Putamen (tissue), 1 donor: Measurements from ENCODE around the gene PNLIPRP2.

Experiments used
- DNase-seq: peaks from one replicate; pipeline ENCODE4 v3.0.0-alpha.2; 2016; ENCODE audit warnings: low spot score

PNLIPRP2 gene

DNA sequence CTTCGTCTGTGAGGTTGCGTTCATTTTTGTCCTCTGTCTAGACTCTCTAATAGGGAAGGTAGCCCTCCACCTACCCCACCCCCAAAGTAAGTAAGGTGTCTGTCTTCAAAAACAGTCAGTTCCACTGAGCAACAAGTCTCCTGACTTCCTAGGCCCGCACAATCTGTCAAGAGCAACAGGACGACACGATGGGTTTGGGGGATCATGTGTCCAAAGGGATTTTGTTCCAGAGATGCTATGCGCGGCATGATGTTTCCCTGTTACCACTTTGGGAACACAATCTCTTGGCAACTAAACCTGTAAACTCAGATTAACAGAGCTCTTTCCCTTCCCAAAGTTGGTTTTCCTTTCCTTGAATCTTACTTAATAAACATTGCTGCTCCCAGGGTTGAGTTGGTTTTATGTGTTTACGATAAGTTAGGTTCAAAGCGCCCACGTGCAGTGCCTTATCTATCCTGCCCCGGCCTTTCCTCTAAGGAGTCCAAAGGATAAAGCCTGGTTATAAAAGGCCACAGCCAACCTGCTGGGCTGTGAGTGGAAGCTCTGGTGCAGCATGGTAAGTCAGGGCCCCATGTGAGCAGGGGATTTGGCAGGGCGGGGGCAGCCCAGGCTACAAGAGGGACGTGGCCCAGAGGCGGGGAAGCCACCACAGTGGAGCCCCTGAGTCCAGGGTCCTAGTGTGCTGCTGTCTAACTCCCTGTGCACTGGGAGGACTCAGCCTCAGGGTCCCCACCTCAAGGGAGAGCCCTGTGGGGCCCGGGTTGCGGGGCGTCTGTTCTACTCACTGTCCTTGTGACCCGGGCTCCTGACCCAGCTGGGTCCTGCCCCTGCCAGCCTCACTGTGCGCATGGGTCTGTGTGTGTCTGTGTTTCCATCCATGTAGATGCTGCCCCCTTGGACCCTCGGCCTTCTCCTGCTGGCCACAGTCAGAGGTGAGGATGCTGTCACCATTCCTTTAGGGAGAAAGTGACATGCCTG lies at the start of gene PNLIPRP2:
PNLIPRP2 (plus strand) TSS at position 531 of the 978 bp plus-strand sequence.
- DNase-seq = no peak

DNA sequence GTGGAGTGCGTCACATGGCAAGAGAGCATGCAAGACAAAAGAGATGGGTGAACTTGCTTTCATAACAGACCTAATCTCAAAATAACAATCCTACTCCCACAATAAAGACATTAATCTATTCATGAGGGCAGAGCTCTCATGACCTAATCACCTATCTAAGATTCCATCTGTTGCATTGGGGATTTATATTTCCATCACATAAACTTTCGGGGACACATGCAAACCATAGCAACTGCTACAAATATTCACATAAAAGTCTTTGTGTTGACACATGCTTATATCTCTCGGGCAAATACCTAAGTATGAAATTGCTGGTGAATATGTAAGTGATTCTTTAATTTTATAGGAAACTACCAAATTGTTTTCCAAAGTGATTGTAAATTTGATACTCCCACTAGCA lies 46.0 kb upstream of the PNLIPRP2 start:
- no peak for DNase-seq

DNA sequence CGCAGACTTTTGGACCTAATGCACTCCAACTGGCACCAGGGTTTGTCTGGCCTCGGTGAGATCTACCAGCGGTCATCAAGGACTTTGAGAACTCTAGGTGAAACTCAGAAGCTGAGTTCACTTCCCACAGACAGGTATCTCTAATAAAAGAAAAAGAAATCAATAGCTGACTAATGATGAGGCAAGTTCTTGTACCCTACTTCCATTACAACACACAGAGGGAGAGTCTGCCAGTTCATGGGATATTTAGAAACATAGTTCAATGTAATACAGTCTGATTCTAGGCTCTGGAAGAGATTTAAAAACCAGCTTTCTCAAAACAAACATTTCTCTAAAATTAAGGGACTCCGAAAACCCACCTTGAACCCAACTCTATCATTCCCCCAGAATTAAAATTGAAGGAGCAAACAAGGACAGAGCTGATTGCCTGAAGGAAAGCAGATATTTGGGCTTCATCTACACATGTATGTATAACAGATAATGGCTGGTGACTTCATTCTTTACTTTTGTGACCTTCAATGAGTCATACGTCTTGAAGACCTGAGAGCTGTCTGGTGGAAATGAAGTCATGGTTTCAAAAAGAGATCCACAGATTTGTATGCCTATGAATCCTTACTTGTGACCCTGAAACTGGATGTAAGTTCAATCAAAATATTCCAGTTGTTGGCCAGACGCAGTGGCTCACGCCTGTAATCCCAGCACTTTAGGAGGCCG lies 32.7 kb upstream of the PNLIPRP2 start:
- DNase-seq = no peak

DNA sequence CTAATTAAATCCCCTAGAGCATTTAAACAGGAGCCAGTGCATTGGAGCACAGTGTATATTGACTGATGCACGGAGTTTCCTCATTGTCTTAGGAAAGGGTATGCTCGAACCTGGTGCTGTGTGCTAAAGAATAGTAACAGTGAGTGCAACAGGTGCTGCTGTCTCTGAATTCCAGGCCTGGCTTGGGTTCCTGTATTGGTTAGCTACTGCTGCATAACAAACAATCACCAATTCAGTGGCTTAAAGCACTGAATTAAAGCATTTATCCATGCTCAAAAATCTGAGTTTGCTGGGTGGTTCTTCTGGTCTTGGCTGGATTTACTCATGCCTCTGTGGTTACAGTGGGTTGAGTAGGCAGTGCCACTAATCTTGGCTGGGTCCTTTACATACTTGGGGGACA lies 31.8 kb upstream of the PNLIPRP2 start:
- DNase-seq = no peak

DNA sequence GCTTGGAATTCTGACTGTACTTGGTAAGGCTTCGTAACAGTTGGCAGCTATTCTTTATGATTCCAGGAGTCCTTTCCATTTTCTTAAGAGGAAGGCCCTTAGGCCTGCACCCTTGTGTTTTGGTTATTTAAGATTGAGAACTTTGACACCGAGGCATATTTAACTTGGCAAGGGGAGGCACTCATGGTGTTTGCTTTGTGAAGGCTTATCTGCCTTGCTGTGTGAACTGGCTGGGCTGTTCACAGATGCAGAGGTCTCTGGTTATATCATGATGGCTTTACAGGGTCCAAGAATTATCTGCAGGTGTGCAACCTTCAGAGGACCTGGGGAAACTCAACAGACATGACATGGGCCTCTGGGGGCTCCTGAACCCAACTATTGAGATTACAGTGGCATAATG lies 30.8 kb upstream of the PNLIPRP2 start:
- DNase-seq = no peak

DNA sequence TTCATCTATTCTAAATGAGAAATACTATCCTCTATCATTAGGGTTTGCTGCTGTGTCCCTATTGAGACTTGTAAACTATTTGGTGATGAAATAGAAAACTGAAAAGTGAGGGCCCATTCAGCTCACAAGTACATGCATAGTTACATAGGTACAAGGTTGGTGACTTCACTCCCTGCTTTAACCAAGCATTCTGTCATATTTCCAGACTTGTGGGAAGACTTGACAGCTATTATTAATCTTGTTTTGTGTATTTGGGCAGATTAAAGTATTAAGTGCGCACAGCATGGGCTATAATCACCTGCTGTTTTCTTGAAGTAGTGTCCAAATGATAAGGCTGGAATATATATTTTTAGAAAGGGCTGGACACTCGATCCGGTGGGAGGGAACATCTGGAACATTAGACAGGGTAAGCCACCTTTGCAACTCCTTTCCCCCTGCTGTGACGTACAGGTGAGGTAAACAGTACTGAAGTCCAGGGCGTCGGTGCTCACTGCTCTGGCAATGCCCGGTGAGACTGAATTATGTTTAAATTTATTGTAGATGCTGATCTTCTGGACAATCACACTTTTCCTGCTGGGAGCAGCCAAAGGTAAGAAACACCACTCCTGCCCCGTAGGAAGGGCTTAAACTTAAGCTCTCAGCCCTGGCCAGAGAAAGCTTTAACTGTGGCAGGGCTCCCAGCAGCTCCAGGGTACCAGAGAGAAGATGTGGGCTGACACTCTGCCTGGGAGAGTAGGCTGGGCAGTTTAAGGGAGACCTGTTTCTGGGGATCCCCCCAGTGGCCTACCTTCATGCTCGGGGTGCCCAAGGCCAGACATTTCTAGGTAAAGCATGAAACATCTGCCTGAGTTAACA lies 29.9 kb upstream of the PNLIPRP2 start, which contains the start of gene PNLIPRP1:
PNLIPRP1 (plus strand) TSS at position 370 of the 855 bp plus-strand sequence; CDS start at position 541, 171 bp downstream.
- no peak for DNase-seq

DNA sequence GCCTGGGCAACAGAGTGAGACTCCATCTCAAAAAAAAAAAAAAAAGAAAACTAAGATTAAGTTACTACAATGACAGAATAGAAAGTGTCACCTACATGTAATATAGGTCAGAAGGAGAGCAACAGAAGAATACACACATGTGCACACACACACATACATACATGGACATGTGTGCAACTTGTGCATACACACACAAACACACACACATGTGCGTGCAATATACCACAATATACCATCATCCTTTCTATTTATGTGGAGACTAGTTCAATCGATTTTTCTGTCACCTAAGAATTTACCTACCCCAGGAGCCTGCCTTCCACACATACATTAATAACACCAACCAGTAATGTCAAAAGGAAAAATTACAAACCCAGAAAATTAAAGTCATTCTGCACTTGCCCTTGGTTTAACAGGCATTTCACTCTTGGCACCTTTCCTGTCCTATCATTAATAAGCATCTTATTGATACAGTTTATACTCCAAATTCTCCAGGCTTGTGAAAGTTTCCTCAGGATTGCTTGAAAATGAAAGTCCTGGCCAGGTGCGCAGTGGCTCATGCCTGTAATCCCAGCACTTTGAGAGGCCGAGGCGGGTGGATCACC lies 27.5 kb upstream of the PNLIPRP2 start:
- DNase-seq = no peak

DNA sequence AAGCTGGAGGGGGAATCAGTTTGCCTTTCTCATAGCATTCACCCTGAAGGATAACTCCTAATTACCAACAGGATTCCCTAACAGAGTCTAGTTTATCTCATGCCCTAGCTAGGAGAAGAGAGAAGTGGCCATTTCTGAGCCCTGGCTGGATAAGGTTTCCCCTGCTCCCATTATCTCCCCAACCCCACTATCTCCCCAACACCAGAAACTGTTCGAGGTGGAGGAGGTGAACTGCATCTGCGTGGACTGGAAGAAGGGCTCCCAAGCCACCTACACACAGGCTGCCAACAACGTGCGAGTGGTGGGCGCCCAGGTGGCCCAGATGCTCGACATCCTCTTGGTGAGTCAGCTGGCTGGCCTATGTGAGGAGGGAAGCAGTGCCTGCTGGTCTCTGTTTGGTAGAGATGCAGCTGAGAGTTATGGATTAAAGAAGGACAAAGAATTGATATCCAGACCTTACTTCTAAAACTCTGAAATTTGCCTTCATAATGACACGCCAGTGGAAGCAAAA lies 26.2 kb upstream of the PNLIPRP2 start:
- DNase-seq = no peak

DNA sequence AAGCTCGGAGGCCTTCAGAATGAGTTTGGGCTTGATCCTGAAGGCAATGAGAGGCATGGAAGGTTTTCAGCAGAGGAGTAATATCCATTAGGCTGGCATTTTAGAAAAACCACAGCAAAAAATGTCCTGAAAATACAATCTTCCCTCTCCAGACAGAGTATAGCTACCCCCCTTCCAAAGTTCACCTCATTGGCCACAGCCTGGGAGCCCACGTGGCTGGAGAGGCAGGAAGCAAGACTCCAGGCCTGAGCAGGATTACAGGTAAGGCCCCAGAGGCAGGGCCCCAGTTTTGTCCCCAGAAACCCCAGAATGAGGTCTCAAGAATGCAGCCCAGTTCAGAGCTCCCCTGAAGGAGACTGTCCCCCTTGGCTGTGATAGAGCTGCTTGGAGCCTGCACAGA lies 24.7 kb upstream of the PNLIPRP2 start:
- no peak for DNase-seq

DNA sequence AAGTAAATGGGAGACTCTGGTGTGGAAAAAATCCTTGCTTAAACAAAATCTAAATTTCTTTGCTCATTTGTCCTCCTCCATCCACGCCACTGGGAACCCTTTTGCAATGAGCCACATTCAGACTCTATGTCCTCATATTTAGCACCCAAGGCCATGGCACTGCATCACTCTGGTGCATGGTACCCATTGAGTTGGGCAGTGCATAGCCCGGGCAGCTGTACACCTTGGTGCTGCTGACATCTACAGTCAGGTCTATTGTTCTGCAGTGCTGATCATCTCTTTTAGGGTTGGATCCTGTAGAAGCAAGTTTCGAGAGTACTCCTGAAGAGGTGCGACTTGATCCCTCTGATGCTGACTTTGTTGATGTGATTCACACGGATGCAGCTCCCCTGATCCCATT lies 23.2 kb upstream of the PNLIPRP2 start:
- no peak for DNase-seq

DNA sequence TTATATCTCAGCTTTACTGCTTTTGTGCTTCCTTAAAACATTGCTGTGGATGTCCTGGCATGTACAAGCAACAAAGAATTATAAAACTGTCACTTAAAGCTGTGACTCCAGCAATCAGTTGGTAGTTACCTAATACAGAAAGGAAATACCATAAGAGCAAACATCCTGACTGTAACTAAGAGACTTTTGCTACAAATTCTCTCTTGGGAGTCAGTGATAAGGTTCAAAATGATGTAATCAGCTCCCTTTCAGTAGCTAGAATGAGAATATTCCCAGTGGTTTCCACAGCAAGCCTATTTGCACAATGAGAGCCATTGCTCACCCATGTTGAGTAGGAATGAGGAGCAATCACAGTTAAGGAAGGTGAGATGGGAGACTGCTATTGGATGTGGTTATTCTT lies 22.4 kb upstream of the PNLIPRP2 start:
- DNase-seq = no peak

DNA sequence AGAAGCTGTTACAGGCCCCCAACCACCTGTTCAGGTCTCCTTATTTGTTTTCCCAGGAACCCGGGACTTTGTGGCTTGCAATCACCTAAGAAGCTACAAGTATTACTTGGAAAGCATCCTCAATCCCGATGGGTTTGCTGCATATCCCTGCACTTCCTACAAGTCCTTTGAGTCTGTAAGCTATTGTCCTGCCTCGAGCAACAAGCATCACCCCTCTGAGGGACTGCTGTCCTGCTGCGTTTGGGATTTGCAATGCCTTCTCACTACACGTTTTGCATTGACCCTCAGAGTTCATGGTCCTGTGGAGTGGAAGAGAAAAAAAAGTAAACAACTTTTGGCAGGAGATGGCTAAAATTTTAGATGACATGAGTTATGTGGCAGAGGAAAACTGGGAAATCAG lies 20.8 kb upstream of the PNLIPRP2 start:
- DNase-seq = no peak

DNA sequence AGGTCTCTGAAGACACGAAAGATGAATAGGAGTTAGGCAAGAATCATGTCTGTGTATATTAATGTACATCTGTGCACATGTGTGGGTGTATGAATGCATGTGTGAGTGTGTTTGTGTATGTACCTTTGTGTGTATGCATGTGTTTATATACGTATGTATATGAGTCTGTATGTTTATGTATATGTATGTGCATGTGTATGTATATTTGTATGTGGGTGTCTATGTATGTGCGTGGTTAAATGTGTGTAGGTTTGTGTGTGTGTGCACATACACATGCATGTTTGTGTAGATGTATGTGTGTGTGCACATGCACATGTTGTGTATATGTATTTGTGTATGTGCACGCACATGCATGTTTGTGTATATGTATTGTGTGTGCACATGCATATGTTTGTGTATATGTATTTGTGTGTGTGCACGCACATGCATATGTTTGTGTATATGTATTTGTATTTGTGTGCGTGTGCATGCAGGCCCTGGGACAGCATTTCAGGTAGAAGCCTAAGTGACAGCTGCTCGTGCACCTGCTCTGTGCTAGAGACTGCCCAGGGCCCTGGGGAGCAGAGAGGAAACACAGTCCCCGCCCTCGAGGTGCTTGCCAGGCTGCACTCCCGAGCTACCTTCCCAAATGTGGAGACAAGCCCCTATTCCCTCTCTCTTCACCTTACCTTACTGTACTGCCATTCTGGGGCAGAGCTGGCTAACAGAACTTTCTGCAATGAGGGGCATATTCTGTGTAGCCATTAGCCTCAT lies 17.9 kb upstream of the PNLIPRP2 start:
- DNase-seq = no peak

DNA sequence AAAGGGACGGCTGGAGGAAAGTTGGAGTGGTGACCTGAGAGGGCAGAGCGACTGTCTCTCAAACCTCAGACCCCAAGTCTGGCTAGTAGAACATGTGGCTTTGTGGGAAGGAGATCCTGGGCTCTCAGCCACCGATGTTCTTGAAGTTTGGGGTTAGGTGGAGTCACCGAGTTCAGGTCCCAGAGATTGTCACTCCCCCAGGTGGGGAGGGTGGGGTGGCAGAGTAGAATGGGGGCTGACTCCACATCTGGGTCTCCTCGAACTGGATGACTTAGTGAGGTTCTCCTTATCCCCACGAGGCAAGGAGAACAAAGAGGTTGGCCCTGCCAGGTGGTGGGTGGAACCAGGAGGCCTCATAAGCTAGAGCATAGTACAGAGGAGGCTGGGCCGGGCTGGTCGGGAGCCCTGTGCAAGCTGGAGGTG lies 14.7 kb upstream of the PNLIPRP2 start:
- no peak for DNase-seq

DNA sequence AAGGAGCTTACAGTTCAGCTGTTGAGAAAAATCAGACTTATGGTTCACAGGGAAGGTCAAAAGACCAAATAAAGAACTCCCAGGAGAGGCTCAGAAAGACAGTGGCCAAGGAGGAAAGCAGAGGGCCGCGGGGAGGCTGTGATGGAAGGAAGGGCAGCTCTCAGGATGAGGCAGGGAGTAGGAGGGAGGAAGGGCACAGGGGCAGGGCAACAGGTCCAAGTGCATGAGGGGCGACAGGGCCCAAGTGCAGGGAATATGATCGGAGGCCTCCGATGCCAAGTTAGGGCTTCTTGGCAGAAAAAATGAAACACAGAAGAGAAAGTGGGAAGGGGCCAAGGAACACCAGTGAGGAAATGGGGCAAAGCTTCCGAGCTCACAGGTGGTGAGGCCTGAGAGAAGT lies 13.4 kb upstream of the PNLIPRP2 start:
- DNase-seq = no peak

DNA sequence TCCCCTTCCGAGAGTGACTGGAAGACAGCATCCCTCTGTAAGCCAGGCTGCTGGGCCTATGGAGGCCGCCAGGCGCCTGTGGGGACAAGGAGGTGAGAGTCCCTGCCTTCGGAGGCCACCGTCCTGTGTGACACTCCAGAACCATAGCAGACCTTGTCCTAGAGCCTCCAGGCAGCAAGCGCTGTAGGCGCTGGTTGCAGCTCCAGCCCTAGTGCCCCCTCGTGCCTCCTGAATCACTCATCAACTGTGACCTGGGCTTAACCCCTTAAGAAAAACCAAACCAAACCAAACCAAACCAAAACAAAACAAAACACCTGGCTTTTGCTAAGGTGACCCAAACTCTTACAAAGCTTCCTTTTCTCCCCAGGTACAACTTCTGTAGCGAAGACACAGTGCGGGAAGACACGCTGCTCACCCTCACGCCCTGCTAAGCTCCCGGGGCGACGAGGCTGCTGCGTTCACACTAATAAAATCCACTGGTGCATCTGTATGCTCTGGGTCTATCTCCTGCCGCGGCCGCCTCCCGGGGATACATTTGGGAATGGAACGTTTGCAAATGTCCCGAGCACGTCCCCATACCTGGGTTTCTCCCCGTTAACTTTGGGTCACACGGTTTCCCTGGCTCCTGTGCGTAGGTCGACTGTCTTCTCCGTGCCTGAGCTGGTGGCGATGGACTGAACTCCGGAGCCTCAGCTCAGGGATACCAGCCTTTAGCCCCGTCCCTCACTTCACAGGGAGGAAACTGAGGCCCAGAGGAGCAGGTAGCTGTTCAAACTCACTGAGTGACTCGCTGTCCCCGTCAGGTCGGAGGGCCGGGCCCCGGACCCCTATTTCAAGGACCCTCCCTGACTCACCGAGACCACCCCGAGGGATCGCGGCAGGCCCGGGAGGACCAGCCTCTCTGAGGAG lies 11.8 kb upstream of the PNLIPRP2 start:
- no peak for DNase-seq

DNA sequence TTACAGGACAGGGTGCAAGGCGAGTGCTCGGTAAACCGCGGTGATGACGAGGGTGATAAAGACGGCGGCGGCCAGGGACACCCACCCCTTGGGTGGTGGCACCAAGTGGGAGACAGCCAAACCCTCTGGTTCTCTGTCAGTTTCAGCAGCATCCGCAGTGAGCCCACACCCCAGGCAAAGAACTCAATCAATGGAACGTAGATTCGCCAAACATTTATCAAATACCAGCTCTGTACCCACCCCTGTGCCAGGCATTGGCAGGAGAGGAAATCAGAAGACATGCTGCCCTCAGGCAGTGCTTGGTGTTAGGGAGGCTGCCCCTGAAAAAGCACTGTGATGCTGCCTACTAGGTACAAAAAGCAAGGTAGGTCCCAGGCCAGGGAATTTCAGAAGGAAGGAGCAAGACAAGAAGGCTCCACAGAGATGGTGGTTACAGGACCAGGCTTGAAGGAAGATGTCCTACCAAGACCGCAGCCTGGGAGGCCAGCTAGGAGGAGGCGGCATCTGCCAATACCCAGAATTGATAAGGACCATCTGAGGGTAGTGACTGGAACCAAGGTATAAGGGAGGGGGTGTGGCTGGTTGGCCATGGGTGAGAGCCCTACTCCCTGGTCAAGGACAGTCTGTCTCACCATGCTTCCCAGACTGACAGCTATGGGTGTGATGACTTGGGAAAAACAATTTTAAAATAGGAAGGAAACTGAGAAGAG lies 10.2 kb upstream of the PNLIPRP2 start:
- DNase-seq = no peak

DNA sequence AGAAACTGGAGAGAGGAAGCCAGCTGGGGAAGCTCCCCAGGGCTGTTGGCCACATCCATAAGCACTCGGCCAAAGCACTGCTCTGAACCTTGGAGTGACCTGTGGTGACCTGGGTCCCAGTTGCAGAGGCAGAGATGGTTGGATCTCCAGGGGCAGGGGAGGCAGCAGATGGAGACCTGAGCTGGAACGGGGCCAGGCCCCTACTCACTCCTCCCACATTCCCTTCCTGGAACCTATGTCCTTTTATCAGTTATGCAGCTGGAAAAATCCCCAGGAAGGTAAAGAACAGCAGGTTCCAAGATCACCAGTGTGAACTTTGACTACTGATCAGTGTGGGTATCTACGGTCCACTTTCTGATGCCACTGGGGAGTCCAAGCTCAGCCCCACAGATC lies 9.6 kb upstream of the PNLIPRP2 start:
- DNase-seq = no peak
